Measurements from ENCODE around the gene PSMC5. TPM values are rescaled to one million over a fixed set of nuclear protein-coding genes. Genes with fewer than 3 reads are reported as not detected.
"Not testable (repeated sequence)": the region's sequence is repeated elsewhere in the genome, so short reads cannot be mapped to it uniquely, and the experiment has no call there.

PSMC5 gene
- total RNA-seq, 2 experiments from 2014 or later: 176 to 179 TPM

DNA sequence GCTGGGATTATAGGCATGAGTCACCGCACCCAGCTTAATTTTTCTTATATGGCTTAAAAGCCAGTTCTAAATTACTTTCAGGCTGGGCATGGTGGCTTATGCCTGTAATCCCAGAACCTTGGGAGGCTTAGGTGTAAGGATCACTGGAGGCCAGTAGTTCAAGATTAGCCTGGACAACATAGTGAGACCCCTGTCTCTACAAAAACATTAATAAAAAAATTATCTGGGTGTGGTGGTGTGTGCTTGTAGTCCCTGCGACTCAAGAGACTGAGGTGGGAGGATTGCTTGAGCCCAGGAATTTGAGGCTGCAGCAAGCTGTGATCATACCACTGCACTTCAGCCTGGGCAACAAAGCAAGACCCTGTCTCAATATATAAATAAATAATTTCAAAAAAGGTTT is 26.0 kb downstream of the PSMC5 start:
- H3K9me3 Mint-ChIP-seq (ENCODE audit: insufficient read depth): peaks cover under 1% of the 10 kb centered on the region
- CTCF ChIA-PET: no interaction called here

DNA sequence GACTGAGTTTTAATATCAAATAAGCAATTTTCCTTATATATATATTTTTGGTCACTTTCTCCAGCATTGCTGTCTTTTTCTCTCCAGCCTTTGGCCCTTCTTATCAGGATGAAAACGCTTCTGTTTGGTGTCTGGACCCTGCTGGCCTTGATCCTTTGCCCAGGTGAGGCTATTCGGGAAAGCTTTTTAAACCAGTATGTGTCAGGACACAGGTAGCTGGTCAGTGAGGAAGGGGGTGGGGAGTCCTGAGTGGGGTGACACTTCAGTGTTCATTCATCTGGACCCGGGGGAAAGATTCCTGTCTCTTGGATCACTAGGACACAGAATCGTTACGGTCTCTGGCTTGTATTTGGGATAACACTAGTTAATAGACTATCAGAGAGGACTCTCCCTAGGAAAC is 27.5 kb downstream of the PSMC5 start:
- ChIA-PET POLR2A (no interaction called here), CTCF (interaction anchor here (1.0 to 2.1 kb wide), 3 partner anchors 11 to 27 kb away, joined by 3 to 15 read pairs (median 3); partner anchors contain the start of gene GH2)
- DNase-seq (no peak), ATAC-seq (no peak)
- no peaks in the 10 kb centered on the region for H3K9me3 Mint-ChIP-seq (ENCODE audit: insufficient read depth)
- peaks cover 1% of the 10 kb centered on the region for H3K4me1 Mint-ChIP-seq (ENCODE audit: low read depth)
- H3K36me3 Mint-ChIP-seq (ENCODE audit: low read depth): no peaks in the 10 kb centered on the region
- no peak overlapping the region for H3K27ac Mint-ChIP-seq
- H3K27me3 Mint-ChIP-seq (ENCODE audit: low read depth): peaks cover 22% of the 10 kb centered on the region
- no peak overlapping the region for H3K4me3 Mint-ChIP-seq

More for the DNA sequence above, 26.0 kb downstream of the PSMC5 start:
- peaks cover 16% of the 10 kb centered on the region for H3K27me3 Mint-ChIP-seq (ENCODE audit: low read depth)
- ATAC-seq: no peak
- no peak overlapping the region for H3K27ac Mint-ChIP-seq
- H3K4me1 Mint-ChIP-seq (ENCODE audit: low read depth): peaks cover 12% of the 10 kb centered on the region
- H3K36me3 Mint-ChIP-seq (ENCODE audit: low read depth): peaks cover 1% of the 10 kb centered on the region
- no peak for DNase-seq
- H3K4me3 Mint-ChIP-seq: no peak overlapping the region
- POLR2A ChIA-PET: interaction anchor here (1.0 kb wide), 1 partner anchor 15 kb away, joined by 3 read pairs; no protein-coding TSS in a partner anchor

DNA sequence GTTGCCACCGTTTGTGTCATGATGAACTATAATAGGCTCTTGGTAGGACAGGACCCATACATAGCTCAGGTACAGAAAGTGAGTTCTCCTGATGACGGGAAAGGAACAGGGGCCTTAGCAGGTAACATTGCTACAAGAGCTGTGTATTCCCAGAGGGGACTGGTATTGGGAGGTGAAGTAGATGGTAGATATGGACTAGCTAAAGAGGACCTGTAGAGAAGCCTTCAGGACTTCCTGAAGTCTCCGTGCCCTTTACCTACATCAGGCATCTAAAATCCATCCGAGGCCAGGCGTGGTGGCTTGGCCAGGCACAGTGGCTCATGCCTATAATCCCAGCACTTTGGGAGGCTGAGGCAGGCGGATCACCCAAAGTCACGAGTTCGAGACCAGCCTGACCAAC is 28.0 kb downstream of the PSMC5 start:
- POLR2A ChIA-PET: no interaction called here
- Mint-ChIP-seq H3K4me1 (ENCODE audit: low read depth) (no peaks in the 10 kb centered on the region), H3K27me3 (ENCODE audit: low read depth) (peaks cover 23% of the 10 kb centered on the region), H3K9me3 (ENCODE audit: insufficient read depth) (no peaks in the 10 kb centered on the region), H3K4me3 (no peak overlapping the region), H3K36me3 (ENCODE audit: low read depth) (no peaks in the 10 kb centered on the region), H3K27ac (no peak overlapping the region)
- CTCF ChIA-PET: interaction anchor here (1.0 to 2.1 kb wide), 3 partner anchors 10 to 26 kb away, joined by 3 to 15 read pairs (median 3); partner anchors contain the start of gene GH2
- no peak for DNase-seq
- ATAC-seq: no peak

DNA sequence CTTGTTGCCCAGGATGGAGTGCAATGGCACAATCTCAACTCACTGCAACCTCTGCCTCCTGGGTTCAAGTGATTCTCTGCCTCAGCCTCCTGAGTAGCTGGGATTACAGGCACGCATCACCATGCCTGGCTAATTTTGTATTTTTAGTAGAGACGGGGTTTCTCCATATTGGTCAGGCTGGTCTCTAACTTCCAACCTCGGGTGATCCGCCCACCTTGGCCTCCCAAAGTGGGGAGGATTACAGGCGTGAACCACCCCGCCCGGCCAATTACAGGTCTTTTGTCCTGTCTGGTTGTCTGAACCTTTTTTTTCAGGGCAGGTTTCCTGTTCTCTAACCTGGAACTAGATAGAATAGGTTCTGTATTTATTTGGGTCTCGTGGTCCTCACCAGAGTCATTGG is 29.2 kb downstream of the PSMC5 start:
- H3K27ac Mint-ChIP-seq; H3K36me3 Mint-ChIP-seq (ENCODE audit: low read depth); H3K9me3 Mint-ChIP-seq (ENCODE audit: insufficient read depth); H3K4me1 Mint-ChIP-seq (ENCODE audit: low read depth); DNase-seq; POLR2A ChIA-PET; H3K4me3 Mint-ChIP-seq; ATAC-seq: not testable (repeated sequence)
- CTCF ChIA-PET: interaction anchor here (2.1 kb wide), 1 partner anchor 9 kb away, joined by 15 read pairs; no protein-coding TSS in a partner anchor
- peaks cover 29% of the 10 kb centered on the region for H3K27me3 Mint-ChIP-seq (ENCODE audit: low read depth)

DNA sequence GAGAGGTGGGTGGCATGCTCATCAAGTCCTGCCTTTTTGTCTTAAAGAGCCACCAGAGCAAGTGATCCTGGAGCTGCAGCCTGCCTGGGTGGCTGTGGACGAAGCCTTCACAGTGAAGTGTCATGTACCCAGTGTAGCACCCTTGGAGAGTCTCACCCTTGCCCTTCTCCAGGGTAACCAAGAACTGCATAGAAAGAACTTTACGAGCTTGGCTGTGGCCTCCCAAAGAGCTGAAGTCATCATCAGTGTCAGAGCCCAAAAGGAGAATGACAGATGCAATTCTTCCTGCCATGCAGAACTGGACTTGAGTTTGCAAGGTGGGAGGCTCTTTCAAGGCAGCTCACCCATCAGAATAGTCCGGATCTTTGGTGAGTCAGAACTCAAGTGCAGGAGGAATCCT is 32.0 kb downstream of the PSMC5 start:
- H3K27me3 Mint-ChIP-seq (ENCODE audit: low read depth): peaks cover 22% of the 10 kb centered on the region
- no peak for ATAC-seq
- CTCF ChIA-PET: interaction anchor here (0.7 to 4.9 kb wide), 5 partner anchors 9 to 274 kb away, joined by 4 to 47 read pairs (median 8); no protein-coding TSS in a partner anchor
- no peaks in the 10 kb centered on the region for H3K4me1 Mint-ChIP-seq (ENCODE audit: low read depth)
- H3K36me3 Mint-ChIP-seq (ENCODE audit: low read depth): no peaks in the 10 kb centered on the region
- no peak for DNase-seq
- no peak overlapping the region for H3K4me3 Mint-ChIP-seq
- POLR2A ChIA-PET: interaction anchor here (1.4 kb wide), 1 partner anchor 10 kb away, joined by 4 read pairs; no protein-coding TSS in a partner anchor
- H3K9me3 Mint-ChIP-seq (ENCODE audit: insufficient read depth): no peaks in the 10 kb centered on the region
- H3K27ac Mint-ChIP-seq: no peak overlapping the region

DNA sequence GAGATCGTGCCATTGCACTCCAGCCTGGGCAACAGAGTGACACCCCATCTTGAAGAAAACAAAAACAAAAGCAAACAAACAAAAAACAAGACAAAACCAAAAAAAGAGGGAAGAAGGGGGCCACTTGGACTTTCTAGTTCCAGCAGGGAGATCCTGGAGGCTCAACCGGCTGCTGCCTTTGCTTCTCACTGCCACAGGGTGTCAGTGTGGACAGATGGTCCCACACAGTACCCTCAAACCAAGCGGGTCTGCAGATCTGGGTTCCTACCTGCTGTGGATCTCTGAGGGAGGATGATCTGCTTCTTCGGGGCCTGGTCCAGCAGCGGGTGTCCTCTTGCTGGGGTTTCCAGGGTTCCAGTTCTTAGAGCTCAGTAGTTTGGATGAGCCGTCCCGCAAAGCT is 39.4 kb downstream of the PSMC5 start:
- peaks cover 18% of the 10 kb centered on the region for H3K27me3 Mint-ChIP-seq (ENCODE audit: low read depth)
- H3K4me3 Mint-ChIP-seq; H3K4me1 Mint-ChIP-seq (ENCODE audit: low read depth); H3K27ac Mint-ChIP-seq; ATAC-seq; H3K36me3 Mint-ChIP-seq (ENCODE audit: low read depth); POLR2A ChIA-PET; DNase-seq; H3K9me3 Mint-ChIP-seq (ENCODE audit: insufficient read depth): not testable (repeated sequence)
- CTCF ChIA-PET: interaction anchor here (0.8 to 3.3 kb wide), 20 partner anchors 10 to 452 kb away, joined by 3 to 43 read pairs (median 5); partner anchors contain the start of genes GH2, ICAM2 and SMARCD2

DNA sequence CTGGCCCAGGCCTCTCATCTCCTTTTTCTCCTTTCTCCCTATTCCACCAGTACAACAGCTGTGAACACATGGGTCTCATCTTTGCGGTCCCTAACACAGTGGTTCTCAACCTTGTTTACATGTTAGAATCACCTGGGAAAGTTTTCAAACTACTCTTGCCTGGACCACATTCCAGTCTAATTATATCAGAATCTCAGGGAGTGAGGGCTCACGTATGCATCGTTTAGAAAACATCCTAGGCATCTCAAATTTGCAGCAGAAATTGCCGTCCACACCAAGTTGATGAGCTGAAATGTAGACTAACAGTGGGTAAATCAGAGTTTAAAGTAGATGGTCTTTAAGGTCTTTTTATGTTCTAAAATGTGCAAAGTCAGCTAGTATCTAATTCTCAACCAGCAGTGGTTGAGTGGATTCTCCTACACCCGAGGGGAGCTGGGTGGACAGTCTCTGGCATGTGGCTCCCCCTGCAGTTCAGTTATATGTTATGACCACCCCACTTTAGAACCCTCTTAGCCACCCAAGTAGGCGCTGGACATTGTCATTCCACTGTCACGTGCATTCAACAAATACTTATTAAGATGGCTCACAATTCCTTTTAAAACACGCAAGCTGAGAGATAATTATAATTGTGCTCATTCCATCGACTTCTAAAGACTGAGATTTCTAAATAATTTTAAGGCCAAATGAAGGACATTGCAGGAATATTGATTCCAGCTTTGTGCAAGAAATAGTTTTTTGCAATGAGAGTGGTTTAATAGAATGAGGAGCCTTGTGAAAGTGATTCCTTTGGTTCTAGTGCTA is 42.5 kb downstream of the PSMC5 start:
- H3K4me1 Mint-ChIP-seq (ENCODE audit: low read depth); H3K27ac Mint-ChIP-seq; H3K4me3 Mint-ChIP-seq; H3K36me3 Mint-ChIP-seq (ENCODE audit: low read depth); DNase-seq; H3K9me3 Mint-ChIP-seq (ENCODE audit: insufficient read depth); ATAC-seq; POLR2A ChIA-PET: not testable (repeated sequence)
- CTCF ChIA-PET: interaction anchor here (1.1 to 1.8 kb wide), 6 partner anchors 10 to 115 kb away, joined by 3 to 10 read pairs (median 4); no protein-coding TSS in a partner anchor
- H3K27me3 Mint-ChIP-seq (ENCODE audit: low read depth): peaks cover 16% of the 10 kb centered on the region

DNA sequence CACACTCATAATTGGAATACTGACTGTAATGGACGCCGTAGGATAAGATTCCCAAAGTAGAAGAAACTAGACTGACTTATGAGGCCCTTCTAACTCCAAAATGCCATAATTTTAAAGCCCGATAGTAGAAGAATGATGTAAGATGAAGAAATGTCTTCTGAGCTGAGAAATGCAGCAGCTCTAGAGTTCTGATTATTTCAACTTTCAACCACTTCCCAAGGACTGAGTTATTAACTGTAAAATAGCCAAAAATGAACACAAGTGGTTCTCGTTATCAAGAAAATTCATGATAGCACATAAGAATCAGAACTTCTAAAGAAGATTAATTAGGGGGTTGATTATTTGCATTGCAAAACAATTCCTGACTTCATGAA is 43.0 kb downstream of the PSMC5 start:
- DNase-seq; H3K9me3 Mint-ChIP-seq (ENCODE audit: insufficient read depth); POLR2A ChIA-PET; H3K4me3 Mint-ChIP-seq; H3K4me1 Mint-ChIP-seq (ENCODE audit: low read depth); H3K36me3 Mint-ChIP-seq (ENCODE audit: low read depth); ATAC-seq; H3K27ac Mint-ChIP-seq: not testable (repeated sequence)
- peaks cover 16% of the 10 kb centered on the region for H3K27me3 Mint-ChIP-seq (ENCODE audit: low read depth)
- CTCF ChIA-PET: interaction anchor here (0.7 to 1.8 kb wide), 7 partner anchors 10 to 114 kb away, joined by 3 to 10 read pairs (median 4); no protein-coding TSS in a partner anchor

DNA sequence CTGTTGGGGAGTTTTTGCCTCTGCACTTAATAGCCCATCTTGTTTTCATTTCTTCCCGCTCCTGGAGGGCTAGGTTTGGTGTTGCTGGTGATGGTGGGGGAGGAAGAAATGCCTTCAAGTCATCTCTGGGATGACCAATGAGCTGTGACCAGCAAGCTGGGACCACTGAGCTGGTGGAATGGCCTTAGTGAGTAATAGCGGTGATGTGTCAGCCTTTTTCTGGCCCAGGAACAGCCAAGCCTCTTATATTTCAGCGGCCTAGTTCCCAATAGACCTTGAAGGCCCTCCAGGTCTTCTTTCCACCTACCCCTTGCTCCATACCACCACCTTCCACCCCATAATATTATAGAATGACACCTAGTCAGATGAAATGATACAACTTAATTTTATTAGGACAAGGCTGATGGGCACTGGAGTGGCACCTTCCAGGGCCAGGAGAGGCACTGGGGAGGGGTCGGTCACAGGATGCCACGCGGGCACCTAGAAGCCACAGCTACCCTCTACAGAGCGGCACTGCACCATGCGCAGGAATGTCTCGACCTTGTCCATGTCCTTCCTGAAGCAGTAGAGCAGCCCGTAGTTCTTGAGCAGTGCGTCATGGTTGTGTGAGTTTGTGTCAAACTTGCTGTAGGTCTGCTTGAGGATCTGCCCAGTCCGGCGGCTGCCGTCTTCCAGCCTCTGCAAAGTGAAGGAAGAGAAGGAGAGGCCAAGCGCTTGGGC is 44.6 kb downstream of the PSMC5 start:
- H3K9me3 Mint-ChIP-seq (ENCODE audit: insufficient read depth); H3K4me3 Mint-ChIP-seq; H3K27ac Mint-ChIP-seq; ATAC-seq; H3K4me1 Mint-ChIP-seq (ENCODE audit: low read depth); DNase-seq; CTCF ChIA-PET; H3K36me3 Mint-ChIP-seq (ENCODE audit: low read depth); POLR2A ChIA-PET: not testable (repeated sequence)
- H3K27me3 Mint-ChIP-seq (ENCODE audit: low read depth): peaks cover 16% of the 10 kb centered on the region

DNA sequence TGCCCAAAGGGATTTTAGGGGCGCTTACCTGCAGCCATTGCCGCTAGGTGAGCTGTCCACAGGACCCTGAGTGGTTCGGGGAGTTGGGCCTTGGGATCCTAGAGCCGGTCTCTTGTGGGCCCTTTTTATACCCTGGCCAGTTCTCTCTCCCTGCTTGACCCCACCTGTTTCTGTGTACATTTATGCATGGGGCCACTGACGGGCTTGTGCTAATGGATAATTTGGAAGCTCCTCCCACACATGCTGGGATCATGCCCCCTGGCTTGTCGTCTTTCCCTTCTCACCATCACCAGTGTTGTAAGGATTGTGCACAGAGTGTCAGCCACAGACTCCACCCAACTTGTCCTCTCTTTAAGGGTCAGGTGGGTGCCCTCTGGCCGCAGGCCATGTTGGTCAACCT is 46.3 kb downstream of the PSMC5 start, which contains the start of gene CSH2:
CSH2 (minus strand) TSS at position 101 of the 400 bp plus-strand sequence; CDS start at position 38, 63 bp downstream.
- H3K4me1 Mint-ChIP-seq (ENCODE audit: low read depth); H3K27ac Mint-ChIP-seq; CTCF ChIA-PET; H3K9me3 Mint-ChIP-seq (ENCODE audit: insufficient read depth); DNase-seq; H3K36me3 Mint-ChIP-seq (ENCODE audit: low read depth); H3K4me3 Mint-ChIP-seq; ATAC-seq; POLR2A ChIA-PET: not testable (repeated sequence)
- peaks cover 18% of the 10 kb centered on the region for H3K27me3 Mint-ChIP-seq (ENCODE audit: low read depth)

DNA sequence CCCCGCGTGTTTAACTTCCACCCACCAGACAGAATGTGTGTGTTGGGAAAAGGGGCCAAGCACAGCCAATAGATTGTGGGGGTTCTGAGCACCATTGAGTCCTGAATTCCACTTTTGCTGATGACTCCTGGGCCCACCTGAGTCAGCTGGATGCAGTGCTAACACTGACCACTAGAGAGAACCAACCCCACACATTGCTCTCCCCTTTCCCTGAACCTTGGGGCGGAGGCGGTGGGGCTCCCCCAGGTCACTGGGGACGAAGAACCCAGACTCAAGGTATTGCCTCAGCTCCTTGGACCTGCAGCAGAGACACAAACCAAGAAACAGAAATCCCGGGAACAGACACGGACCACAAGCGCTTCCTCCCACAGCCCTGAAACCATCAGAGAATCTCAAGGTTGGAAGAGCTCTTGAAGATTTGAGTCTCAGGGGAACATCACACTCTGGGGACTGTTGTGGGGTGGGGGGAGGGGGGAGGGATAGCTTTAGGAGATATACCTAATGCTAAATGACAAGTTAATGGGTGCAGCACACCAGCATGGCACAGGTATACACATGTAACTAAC is 46.9 kb downstream of the PSMC5 start:
- CTCF ChIA-PET: interaction anchor here (0.8 kb wide), 1 partner anchor 25 kb away, joined by 3 read pairs; no protein-coding TSS in a partner anchor
- H3K9me3 Mint-ChIP-seq (ENCODE audit: insufficient read depth); H3K4me3 Mint-ChIP-seq; H3K27ac Mint-ChIP-seq; DNase-seq; H3K36me3 Mint-ChIP-seq (ENCODE audit: low read depth); H3K4me1 Mint-ChIP-seq (ENCODE audit: low read depth); POLR2A ChIA-PET: not testable (repeated sequence)
- peak; percentile 47 for ATAC-seq
- peaks cover 18% of the 10 kb centered on the region for H3K27me3 Mint-ChIP-seq (ENCODE audit: low read depth)

Measured in activated CD8-positive, alpha-beta T cell treated with anti-CD3 and anti-CD28 coated beads, Interleukin-2, amount 10 ng/mL, durations not matched to agents 7 days and 5 days (primary cell).